Anterior cingulate cortex (tissue), 58 donors: ENCODE results near the gene LIMS1.
"Not testable (repeated sequence)": the region's sequence is repeated elsewhere in the genome, so short reads cannot be mapped to it uniquely, and the experiment has no call there.

Experiments used
- DNase-seq, 58 donors: peaks; one replicate each; lab custom pipeline; 2025; lab: John Stamatoyannopoulos, UW

The LIMS1 gene

GRCh38 chr2:108583903-108584520 lies 49.7 kb downstream of the LIMS1 start:
- DNase-seq = peak in 42 of 58 donors; percentile 4 to 76 (median 47)

- DNase-seq = no peak
Measured at GRCh38 chr2:108585436-108585835, 51.2 kb downstream of the LIMS1 start.

GRCh38 chr2:108586116-108586515 lies 51.8 kb downstream of the LIMS1 start:
- DNase-seq = no peak

DNA sequence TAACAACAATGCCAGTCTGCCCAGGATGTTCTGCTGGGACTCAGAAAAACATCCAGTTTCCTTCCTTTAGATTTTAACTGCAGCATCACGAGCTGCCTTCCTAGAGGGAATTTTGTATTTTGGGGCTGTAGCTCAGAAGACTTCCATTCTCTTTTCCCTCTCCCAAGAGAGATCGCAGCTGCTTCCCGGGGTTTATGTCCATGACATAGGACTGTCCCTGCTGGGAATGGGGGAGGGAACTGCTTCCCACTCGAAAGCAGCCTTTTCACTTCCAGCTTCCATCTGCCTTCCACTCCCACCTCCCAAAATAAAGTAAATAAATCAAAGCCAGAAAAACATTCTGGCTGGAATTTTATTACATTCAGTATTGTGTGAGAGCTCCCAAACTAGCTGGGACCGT lies 52.4 kb downstream of the LIMS1 start:
- no peak for DNase-seq

- DNase-seq = peak in 2 of 58 donors; percentile 23 to 24
Measured at GRCh38 chr2:108587621-108588020, 53.4 kb downstream of the LIMS1 start.

GRCh38 chr2:108588070-108588668 lies 53.9 kb downstream of the LIMS1 start:
- DNase-seq = no peak

DNA sequence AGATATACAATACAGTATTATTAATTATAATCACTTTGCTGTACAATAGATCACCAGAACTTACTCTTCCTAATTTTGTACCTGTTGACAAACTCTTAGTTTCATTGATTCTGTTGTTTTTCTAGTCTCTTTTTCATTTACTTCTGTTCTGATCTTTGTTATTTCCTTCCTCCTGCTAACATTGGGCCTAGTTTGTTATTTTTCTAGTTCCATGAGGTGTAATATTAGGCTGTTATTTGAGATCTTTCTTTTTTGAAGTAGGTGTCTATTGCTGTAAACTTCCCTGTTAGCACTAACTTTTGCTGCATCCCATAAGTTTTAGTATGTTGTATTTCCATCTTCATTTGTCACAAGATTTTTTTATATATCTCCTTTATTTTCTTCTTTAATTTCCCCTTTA lies 55.1 kb downstream of the LIMS1 start:
- DNase-seq = no peak

GRCh38 chr2:108589781-108590180 lies 55.5 kb downstream of the LIMS1 start:
- DNase-seq = no peak

DNA sequence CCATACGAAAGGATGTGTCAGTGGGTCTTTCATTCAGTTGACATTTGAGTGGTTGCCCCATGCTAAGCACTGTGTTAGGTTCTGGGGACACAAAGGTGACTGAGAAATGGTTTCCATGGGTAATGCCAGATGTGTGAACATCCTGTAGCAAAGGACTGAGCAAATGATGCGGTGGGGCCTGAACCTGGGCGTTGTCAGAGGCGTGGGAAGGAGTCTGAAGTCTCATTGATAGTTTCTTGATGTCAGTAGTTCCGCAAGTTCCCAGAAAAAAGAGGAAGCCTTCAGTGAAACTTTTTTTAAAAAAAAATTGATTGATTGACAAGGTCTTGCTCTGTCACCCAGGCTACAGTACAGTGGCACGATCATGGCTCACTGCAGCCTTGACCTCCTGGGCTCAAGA lies 56.9 kb downstream of the LIMS1 start:
- DNase-seq = peak in 1 of 58 donors; percentile 13

DNA sequence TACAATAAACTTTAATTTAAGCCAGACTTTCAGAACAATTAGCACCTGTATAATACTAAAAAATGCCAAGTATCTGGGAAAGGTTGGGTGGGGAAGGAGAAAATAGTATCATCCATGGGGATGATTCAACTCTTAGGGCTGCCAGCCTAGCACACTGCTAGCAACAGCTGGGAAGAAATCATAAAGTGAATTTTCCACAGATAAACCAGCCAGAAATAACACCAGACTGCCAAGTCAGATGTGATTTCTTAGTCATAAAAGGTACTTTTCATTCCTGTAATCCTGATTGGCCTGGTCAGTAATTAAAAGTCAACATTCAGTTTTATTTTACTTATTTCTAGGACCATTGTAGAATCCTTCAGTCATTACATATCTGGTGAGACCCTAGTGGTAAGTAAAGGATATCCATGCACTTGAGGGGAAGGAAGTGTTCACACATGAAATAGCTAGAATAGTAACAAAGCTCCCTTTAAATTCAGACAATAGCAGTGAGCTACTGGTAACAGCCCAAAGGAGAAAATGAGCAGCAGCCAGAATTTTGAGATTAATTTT lies 59.4 kb downstream of the LIMS1 start:
- peak in 2 of 58 donors; percentile 4 to 30 for DNase-seq

GRCh38 chr2:108594132-108594981 lies 60.1 kb downstream of the LIMS1 start:
- peak in 2 of 58 donors; percentile 54 to 65 for DNase-seq

DNA sequence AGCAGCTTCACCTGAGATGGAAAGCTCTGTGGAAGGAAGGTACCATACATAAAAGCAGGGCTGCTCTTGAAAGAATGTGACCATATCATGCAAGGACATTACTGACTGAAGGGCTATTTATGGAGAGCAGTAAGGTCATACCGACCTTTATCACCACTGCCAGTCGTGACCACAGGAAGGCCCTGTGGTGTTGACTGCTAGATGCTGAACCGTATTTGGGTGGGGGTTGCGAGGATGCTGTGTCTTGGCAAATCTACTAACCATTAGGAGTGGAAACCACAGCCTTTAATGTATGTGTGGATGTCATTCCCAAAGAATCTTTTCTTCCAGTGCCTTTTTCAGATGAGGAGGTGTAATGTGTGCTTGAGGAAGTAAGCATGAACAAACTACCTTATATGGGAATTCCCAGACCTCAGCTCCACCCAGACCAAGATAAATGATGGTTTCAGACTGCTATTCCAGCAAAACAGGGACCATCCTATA lies 60.8 kb downstream of the LIMS1 start:
- no peak for DNase-seq

DNA sequence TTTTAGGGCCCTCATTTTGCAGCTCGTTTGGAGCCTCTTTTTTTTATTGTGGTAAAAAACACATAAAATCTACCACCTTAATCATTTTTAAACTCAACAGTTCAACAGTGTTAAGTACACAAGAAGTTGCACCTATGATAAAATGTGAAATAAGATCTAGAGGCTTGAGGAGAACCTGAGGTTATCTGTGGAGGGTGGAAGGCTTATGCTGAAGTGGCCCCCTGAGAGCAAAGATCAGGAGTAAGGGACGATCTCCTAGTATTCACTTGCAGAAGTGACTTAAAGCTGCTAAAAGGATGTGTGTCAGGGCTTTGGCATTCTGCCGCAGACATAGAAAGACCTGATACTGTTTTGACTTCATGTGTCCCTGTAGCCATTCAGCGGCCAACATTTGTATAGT lies 61.5 kb downstream of the LIMS1 start:
- DNase-seq = not testable (repeated sequence)

DNA sequence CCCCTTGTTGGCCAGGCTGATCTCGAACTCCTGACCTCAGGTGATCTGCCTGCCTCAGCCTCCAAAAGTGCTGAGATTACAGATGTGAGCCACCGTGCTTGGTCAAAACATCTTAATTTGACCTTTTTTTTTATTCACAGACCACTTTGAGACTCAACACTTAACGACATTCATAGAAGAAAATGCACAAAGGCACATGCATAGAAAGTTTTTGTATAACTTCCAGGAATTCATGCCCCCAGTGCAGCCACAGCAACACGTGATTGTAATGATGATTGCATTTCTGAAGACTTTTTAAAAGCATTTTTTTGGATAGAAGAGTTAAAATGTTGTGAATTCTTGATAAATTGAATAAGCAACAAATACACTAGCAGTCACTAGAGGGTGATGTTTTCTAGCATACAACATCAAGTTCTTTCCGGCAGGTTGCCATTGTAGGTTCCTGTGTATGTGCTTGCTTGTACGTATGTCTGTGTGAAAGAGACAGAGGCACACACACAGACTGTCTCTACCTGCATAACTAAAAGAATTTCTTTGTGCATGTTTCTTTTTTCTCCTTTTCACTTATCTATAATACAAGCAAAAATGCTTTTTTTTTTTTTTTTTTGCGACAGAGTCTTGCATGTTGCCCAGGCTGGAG lies 63.0 kb downstream of the LIMS1 start:
- peak in 2 of 58 donors; percentile 24 to 28 for DNase-seq

GRCh38 chr2:108601199-108601598 lies 66.9 kb downstream of the LIMS1 start:
- not testable (repeated sequence) for DNase-seq

GRCh38 chr2:108602422-108602821 lies 68.2 kb downstream of the LIMS1 start:
- DNase-seq = no peak

DNA sequence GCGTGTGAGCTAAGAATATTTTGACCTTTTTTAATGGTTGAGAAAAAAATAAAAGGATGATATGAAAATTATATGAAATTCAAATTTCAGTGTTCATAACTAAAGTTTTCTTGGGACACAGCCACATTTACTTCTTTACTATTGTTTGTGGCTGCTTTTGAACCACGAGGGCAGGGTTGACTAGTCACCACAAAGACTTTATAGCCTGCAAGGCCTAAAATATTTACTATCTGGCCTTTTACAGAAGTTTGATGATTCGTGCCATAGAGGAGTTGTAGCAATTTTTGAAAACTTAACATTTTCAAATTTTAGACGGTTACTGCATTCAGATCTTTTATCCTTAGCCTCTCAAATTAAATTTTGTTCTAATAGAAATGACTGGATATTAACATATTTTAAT lies 69.9 kb downstream of the LIMS1 start:
- no peak for DNase-seq

- no peak for DNase-seq
Measured at GRCh38 chr2:108605947-108606346, 71.7 kb downstream of the LIMS1 start.

DNA sequence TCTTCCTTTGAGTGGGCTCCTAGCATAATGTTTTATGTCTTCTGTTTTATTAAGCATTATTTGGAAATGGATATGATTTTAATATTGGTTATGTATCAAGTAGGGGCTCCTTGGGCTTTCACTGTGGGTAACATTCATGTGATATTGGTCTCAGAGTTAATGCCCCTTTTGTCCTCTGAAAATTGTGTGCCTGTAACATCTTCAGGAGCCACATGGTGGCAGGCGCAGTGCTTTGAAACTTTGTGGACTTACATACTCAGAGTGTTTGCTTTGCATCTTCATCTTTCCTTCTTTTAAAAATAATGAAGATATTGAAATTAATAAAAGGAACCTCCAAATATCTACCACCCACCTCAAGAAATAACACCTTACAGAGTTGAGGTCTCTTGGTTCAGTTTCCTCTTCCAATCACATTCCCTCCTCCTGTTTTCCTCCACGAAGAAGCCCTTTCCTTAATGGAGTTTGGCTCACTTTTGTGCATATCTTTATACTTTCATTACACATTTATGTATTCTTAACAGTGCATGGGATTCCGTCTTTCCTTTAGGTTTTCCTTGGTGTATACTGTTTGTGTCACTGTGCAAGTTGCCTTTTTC lies 73.5 kb downstream of the LIMS1 start:
- peak in 19 of 58 donors; percentile 10 to 48 (median 23) for DNase-seq

- no peak for DNase-seq
Measured at GRCh38 chr2:108611021-108611420, 76.8 kb downstream of the LIMS1 start.
